Kidney capillary endothelial cell (primary cell): ENCODE measurements around the gene SDK2.

Source experiments
- DNase-seq: peaks from one replicate; pipeline ENCODE4 v3.0.0-alpha.2; 2018; ENCODE audit warnings: low spot score

SDK2 gene

DNA sequence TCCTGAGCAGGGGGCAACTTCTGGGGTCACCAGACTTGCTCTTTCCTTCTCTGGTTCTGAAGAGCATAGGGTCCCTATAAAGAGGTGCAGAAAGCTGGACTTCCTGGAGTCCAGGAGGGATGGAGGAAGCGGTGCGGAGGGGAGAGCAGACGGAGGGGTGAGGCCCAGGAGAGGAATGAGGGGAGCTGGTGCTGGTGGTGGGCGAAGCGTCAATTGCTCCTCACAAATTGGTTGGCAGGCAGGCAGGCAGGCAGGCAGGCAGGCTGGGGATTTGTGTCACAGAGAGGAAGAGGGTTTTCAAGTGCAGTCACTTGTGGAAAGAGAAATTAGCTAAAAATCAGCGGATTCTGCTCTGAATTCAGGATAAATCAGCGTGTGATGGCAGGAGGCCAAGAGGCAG is 198.8 kb downstream of the SDK2 start:
- DNase-seq = no peak

DNA sequence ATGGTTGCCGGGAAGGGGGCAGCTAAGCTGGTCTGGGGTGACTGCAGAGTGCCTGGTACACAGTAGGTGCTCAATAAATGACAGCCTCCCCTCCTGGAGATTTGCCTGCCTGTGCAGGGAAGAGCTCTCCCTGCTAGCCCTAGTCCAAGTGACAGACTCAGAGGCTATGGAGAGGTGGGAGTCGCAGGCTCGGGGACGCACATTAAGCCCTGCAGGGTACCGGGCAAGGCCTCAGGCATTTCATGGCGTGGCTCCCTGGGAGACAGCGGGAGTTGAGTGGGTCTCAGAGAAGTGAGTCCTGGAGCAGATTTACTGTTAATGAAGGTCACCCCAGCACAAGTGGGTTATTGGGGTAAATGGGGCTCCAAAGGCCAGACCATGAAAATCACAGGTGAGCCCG is 200.2 kb downstream of the SDK2 start:
- DNase-seq = no peak

- no peak for DNase-seq
These were observed 204.6 kb downstream of the SDK2 start for GRCh38 chr17:73439597-73439996.

GRCh38 chr17:73437826-73438225 is 206.4 kb downstream of the SDK2 start:
- no peak for DNase-seq

- peak; percentile 36 for DNase-seq
These were observed 207.3 kb downstream of the SDK2 start for GRCh38 chr17:73436954-73437353.

GRCh38 chr17:73435412-73435811 is 208.8 kb downstream of the SDK2 start:
- no peak for DNase-seq

GRCh38 chr17:73434154-73434553 is 210.1 kb downstream of the SDK2 start:
- DNase-seq = no peak

GRCh38 chr17:73433501-73433900 is 210.7 kb downstream of the SDK2 start:
- no peak for DNase-seq

DNA sequence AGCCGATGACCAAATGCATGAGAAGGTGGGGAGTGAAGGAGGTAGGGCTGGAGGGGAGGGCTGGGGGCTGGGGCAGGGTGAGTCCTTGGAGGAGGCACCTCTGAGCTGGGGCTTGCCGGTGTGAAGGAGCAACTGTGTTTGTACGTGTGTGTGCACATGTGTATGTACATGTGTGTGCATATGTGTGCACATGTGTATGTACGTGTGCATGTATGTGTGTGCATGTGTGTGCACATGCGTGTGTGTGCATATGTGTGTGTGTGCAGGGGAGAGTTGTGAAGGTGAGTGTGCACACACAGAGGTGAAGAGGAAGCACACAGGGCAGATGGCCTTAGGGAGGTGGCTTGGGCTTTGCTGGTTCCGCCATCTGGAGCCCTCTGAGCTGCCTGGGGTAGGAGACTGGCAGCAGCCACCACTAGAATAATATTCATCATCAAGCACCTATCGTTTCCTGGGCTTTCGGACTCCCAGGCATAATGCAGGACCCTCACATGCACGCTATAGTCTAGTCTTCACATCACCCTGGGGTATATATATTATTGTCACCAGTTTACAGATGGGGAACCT is 211.5 kb downstream of the SDK2 start:
- DNase-seq = no peak

DNA sequence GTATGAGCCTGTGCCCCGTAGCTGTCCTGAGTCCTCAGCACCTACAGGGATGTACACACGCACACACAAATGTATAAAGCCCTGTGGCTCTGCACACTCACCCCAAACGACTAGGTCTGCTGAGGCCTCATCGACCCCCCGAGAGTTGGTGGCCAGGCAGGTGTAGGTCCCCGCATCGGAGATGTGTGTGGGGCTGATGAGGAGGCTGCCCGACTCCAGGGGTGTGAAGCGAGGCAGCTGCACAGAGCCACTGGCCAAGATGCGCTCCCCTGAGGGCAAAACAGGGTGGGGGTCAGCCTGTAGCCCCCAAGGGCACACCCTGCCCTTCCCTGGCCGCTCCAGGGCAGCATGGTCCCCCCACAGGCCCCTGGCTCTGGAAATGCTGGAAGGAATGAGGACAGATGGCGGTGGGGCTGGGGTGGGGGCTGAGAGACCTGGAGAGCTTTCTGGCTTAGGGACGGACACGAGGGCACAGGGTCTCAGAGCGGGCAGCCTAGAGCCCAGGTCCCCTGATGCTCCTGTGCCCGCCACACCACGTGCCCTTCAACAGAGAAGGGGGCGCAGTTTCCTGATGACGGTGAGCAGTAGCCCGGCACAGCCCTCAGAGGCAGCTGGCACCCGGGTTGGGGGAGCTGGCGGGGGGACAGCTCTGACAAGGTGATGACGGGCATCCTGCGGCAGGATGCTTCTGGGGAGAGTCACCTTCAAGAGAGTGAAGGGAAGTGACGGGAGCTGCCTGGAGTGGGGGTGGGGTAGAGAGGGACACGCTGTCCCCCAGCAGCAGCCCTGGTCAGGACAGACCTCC is 212.6 kb downstream of the SDK2 start:
- no peak for DNase-seq

DNA sequence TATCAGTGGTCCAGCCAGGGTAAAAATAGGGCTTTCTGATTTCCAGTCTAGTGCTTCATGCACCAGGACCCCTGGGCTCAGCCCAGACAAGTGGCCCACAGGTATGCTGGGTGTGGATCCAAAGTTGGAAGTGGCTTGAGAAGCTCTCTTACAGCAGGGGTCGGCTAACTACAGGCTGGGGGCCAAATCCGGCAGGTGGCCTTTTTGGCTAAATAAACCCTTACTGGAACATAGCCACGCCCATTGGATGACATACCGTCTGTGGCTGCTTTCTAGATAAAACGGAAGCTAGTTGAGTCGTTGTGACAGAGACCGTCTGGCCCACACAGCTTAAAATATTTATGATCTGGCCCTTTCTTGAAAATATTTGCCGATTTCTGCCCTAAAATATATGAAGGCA is 213.4 kb downstream of the SDK2 start:
- no peak for DNase-seq

GRCh38 chr17:73430165-73430680 is 214.0 kb downstream of the SDK2 start:
- DNase-seq = no peak

GRCh38 chr17:73429440-73430164 is 214.6 kb downstream of the SDK2 start:
- peak; percentile 70 for DNase-seq

GRCh38 chr17:73427198-73427597 is 217.0 kb downstream of the SDK2 start:
- DNase-seq = no peak

GRCh38 chr17:73424571-73424970 is 219.7 kb downstream of the SDK2 start:
- no peak for DNase-seq

- DNase-seq = no peak
These were observed 220.4 kb downstream of the SDK2 start for GRCh38 chr17:73423806-73424205.

GRCh38 chr17:73423159-73423715 is 221.0 kb downstream of the SDK2 start:
- no peak for DNase-seq

- DNase-seq = no peak
These were observed 222.1 kb downstream of the SDK2 start for GRCh38 chr17:73422121-73422520.

GRCh38 chr17:73420897-73421296 is 223.3 kb downstream of the SDK2 start:
- DNase-seq = no peak

GRCh38 chr17:73419881-73420280 is 224.4 kb downstream of the SDK2 start:
- no peak for DNase-seq

- no peak for DNase-seq
These were observed 225.2 kb downstream of the SDK2 start for GRCh38 chr17:73419051-73419450.

DNA sequence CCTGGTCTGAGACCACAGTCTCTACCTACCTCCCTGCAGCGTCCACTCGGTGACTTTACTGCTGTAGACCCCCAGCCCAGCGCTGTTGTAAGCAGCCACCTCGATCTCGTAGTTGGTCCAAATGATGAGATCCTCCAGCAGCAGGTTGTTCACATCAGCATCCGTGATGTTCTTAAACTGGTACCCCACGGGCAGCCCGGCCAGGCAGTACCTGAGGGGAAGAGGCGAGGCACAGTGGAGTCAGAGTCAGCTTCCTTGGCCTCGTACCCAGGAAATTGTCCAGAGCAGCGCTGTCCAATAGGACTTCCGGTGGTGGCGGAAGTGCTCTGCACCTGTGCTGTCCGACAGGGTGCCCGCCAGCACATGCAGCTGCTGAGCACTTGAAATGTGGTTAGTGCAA is 228.5 kb downstream of the SDK2 start:
- no peak for DNase-seq
